ENCODE measurements around the gene DGCR8.

DGCR8 gene

DNA sequence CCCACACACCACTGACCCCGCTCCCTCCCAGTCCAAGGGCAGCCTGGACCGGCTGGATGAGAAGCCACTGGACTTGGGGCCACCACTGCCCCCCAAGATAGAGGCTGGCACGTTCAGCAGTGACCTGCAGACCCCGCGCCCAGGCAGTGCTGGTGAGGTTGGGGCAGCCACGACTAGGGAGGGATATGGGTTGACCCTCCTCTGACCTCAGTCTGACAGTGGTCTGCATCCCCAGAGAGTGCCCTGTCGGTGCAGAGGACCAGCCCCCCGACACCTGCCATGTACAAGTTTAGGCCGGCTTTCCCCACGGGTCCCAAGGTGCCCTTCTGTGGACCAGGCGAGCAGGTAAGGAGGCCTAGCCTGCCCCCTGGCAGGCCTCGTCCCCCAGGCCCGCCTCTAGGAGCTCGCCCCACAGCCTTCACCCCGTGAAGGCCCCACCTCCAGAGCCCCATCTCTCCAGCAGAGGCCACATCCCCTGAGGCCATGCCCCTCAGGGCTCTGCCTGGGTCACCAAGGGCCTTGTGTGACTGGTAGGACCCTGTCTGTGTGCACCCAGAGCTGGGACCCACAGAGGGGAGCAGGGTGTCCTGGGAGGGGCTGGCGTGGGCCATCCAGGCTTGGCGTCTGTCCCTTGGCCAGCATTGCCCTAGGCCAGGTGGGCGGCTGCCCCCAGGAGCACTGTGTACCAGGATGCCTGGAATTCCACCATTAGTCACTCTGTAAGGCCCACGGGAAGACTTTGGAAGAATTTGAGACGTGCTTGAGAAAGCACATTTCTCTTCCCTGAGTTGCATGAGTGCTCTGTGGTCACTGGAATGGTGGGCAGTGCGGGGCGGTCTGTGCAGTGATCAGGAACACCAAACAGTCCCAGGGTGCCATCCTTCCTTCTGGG, 61.4 kb downstream of the DGCR8 start:
- Histone ChIP-seq H3K9me3 (ENCODE audit: insufficient read depth, low read length) (no peaks in the 10 kb centered on the region), H3K4me2 (ENCODE audit: low read depth, low read length, poor library complexity, severe bottlenecking) (no peak overlapping the region), H4K20me1 (ENCODE audit: low read depth, low read length) (no peaks in the 10 kb centered on the region), H3K9ac (ENCODE audit: low read length) (no peak overlapping the region), H3K9me2 (replicated peaks; ENCODE audit: insufficient read depth, low read length) (no peaks in the 10 kb centered on the region), H3F3A (ENCODE audit: insufficient read depth) (no peaks in the 10 kb centered on the region), H3K79me2 (ENCODE audit: insufficient read depth, low read length) (no peaks in the 10 kb centered on the region), H2AFZ (ENCODE audit: low read depth, low read length, severe bottlenecking) (no peak overlapping the region), H3K36me3 (ENCODE audit: low read length) (no peaks in the 10 kb centered on the region), H3K4me3 (ENCODE audit: insufficient read depth, low read length, poor library complexity, severe bottlenecking) (no peak overlapping the region), H3K27ac (ENCODE audit: low read depth, low read length) (no peak overlapping the region), H3K27me3 (ENCODE audit: low read length) (no peaks in the 10 kb centered on the region)
- TF ChIP-seq, protein P1, sequence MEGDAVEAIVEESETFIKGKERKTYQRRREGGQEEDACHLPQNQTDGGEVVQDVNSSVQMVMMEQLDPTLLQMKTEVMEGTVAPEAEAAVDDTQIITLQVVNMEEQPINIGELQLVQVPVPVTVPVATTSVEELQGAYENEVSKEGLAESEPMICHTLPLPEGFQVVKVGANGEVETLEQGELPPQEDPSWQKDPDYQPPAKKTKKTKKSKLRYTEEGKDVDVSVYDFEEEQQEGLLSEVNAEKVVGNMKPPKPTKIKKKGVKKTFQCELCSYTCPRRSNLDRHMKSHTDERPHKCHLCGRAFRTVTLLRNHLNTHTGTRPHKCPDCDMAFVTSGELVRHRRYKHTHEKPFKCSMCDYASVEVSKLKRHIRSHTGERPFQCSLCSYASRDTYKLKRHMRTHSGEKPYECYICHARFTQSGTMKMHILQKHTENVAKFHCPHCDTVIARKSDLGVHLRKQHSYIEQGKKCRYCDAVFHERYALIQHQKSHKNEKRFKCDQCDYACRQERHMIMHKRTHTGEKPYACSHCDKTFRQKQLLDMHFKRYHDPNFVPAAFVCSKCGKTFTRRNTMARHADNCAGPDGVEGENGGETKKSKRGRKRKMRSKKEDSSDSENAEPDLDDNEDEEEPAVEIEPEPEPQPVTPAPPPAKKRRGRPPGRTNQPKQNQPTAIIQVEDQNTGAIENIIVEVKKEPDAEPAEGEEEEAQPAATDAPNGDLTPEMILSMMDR (IDR thresholded peaks at IDR 0.05; ENCODE audit: insufficient read depth, low read length, poor library complexity, severe bottlenecking): no peak
- no peak for TF ChIP-seq EZH2phosphoT487 (conservative IDR thresholded peaks at IDR 0.05; ENCODE audit: low read length)

DNA sequence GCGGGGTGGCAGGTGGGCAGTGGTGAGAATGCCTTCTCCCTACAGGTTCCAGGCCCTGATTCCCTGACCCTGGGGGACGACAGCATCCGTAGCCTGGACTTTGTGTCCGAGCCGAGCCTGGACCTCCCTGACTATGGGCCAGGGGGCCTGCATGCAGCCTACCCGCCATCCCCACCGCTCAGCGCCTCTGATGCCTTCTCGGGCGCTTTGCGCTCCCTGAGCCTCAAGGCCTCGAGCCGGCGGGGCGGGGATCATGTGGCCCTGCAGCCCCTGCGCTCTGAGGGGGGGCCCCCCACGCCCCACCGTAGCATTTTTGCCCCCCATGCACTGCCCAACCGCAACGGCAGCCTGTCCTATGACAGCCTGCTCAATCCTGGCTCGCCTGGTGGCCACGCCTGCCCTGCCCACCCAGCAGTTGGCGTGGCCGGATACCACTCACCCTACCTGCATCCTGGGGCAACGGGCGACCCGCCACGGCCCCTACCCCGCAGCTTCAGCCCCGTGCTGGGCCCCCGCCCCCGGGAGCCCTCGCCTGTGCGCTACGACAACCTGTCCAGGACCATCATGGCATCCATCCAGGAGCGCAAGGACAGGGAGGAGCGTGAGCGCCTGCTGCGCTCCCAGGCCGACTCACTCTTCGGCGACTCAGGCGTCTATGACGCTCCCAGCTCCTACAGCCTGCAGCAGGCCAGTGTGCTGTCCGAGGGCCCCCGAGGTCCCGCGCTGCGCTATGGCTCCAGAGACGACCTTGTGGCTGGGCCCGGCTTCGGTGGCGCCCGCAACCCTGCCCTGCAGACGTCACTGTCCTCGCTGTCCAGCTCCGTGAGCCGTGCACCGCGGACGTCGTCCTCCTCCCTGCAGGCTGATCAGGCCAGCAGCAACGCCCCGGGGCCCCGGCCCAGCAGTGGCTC, 62.9 kb downstream of the DGCR8 start:
- Histone ChIP-seq H3F3A (ENCODE audit: insufficient read depth) (no peaks in the 10 kb centered on the region), H2AFZ (ENCODE audit: low read depth, low read length, severe bottlenecking) (no peak overlapping the region), H3K27me3 (ENCODE audit: low read length) (no peaks in the 10 kb centered on the region), H3K27ac (ENCODE audit: low read depth, low read length) (no peak overlapping the region), H3K79me2 (ENCODE audit: insufficient read depth, low read length) (no peaks in the 10 kb centered on the region), H4K20me1 (ENCODE audit: low read depth, low read length) (no peaks in the 10 kb centered on the region), H3K9me2 (replicated peaks; ENCODE audit: insufficient read depth, low read length) (no peaks in the 10 kb centered on the region), H3K4me2 (ENCODE audit: low read depth, low read length, poor library complexity, severe bottlenecking) (no peak overlapping the region), H3K36me3 (ENCODE audit: low read length) (no peaks in the 10 kb centered on the region), H3K9me3 (ENCODE audit: insufficient read depth, low read length) (no peaks in the 10 kb centered on the region), H3K9ac (ENCODE audit: low read length) (no peak overlapping the region), H3K4me3 (ENCODE audit: insufficient read depth, low read length, poor library complexity, severe bottlenecking) (no peak overlapping the region)
- TF ChIP-seq EZH2phosphoT487 (conservative IDR thresholded peaks at IDR 0.05; ENCODE audit: low read length): no peak
- TF ChIP-seq, protein P1 (IDR thresholded peaks at IDR 0.05; ENCODE audit: insufficient read depth, low read length, poor library complexity, severe bottlenecking): no peak

DNA sequence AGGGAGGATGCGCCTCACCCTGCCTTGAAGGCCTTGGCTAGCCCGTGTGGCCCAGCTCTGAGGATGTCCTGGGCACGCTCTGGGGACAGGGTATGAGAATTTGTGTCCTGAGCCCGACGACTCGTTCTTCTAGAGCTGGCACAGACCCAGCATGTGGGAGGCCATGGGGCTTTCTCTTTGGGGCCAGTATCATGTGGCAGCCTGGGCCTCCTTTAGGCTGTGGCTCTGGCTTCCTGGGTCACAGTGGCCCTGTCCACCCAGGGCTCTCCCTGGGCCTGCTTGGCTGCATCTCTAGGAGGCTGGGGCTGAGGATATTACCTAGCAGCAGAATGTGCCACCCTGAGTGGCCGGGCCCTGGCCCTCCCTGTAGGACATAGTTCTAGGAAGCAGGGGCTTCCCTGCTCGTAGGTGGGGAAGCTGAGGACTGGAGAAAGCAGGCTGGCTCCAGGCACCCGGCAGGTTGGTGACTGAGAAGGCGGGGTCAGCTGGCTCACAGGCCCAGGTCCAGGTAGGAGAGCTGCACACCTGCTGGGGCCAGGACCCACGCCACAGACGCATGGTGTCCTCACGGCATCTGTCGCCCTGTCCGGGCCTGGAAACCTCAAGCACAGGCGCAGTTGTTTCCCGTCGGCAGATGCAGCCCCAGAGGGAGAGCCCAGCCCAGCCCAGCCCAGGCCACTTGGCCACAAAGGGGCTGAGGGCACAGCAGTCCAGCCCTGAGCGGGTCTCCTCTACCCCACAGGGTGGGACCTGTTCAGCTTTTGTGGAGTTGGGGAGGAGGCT, 64.0 kb downstream of the DGCR8 start:
- Histone ChIP-seq H3K36me3 (ENCODE audit: low read length) (no peaks in the 10 kb centered on the region), H3K9me3 (ENCODE audit: insufficient read depth, low read length) (no peaks in the 10 kb centered on the region), H3K9ac (ENCODE audit: low read length) (no peak overlapping the region), H2AFZ (ENCODE audit: low read depth, low read length, severe bottlenecking) (no peak overlapping the region), H3K27ac (ENCODE audit: low read depth, low read length) (no peak overlapping the region), H3K4me3 (ENCODE audit: insufficient read depth, low read length, poor library complexity, severe bottlenecking) (no peak overlapping the region), H3K27me3 (ENCODE audit: low read length) (no peaks in the 10 kb centered on the region), H3K79me2 (ENCODE audit: insufficient read depth, low read length) (no peaks in the 10 kb centered on the region), H3K9me2 (replicated peaks; ENCODE audit: insufficient read depth, low read length) (no peaks in the 10 kb centered on the region), H3K4me2 (ENCODE audit: low read depth, low read length, poor library complexity, severe bottlenecking) (no peak overlapping the region), H4K20me1 (ENCODE audit: low read depth, low read length) (no peaks in the 10 kb centered on the region), H3F3A (ENCODE audit: insufficient read depth) (no peaks in the 10 kb centered on the region)
- TF ChIP-seq EZH2phosphoT487 (conservative IDR thresholded peaks at IDR 0.05; ENCODE audit: low read length): no peak
- TF ChIP-seq, protein P1 (IDR thresholded peaks at IDR 0.05; ENCODE audit: insufficient read depth, low read length, poor library complexity, severe bottlenecking): no peak

All from SU-DHL-6 (cell line).